Germinal center (tissue), 1 donor: ENCODE data around the gene MTX2.
"Not testable (repeated sequence)": the region's sequence is repeated elsewhere in the genome, so short reads cannot be mapped to it uniquely, and the experiment has no call there.

Source experiments
- DNase-seq: peaks from one replicate; pipeline ENCODE4 v3.0.0; 2012; ENCODE audit warnings: mixed read lengths, low spot score

Gene MTX2

GRCh38 chr2:176291335-176291734 lies 22.1 kb downstream of the MTX2 start:
- no peak for DNase-seq

- no peak for DNase-seq
Measured at GRCh38 chr2:176291809-176292283, 22.6 kb downstream of the MTX2 start.

- DNase-seq: no peak
Measured at GRCh38 chr2:176292608-176293007, 23.4 kb downstream of the MTX2 start.

GRCh38 chr2:176293334-176293733 lies 24.1 kb downstream of the MTX2 start:
- DNase-seq: no peak

- DNase-seq: no peak
Measured at GRCh38 chr2:176297067-176297466, 27.8 kb downstream of the MTX2 start.

GRCh38 chr2:176297737-176298136 lies 28.5 kb downstream of the MTX2 start:
- DNase-seq: no peak

GRCh38 chr2:176306020-176306419 lies 36.8 kb downstream of the MTX2 start:
- not testable (repeated sequence) for DNase-seq

GRCh38 chr2:176317199-176317598 lies 48.0 kb downstream of the MTX2 start:
- no peak for DNase-seq

- DNase-seq: no peak
Measured at GRCh38 chr2:176317623-176318065, 48.4 kb downstream of the MTX2 start.

- no peak for DNase-seq
Measured at GRCh38 chr2:176321916-176322315, 52.7 kb downstream of the MTX2 start.

GRCh38 chr2:176324862-176325261 lies 55.6 kb downstream of the MTX2 start:
- DNase-seq: no peak

- no peak for DNase-seq
Measured at GRCh38 chr2:176325732-176326131, 56.5 kb downstream of the MTX2 start.

- no peak for DNase-seq
Measured at GRCh38 chr2:176328149-176328548, 58.9 kb downstream of the MTX2 start.

GRCh38 chr2:176330612-176331011 lies 61.4 kb downstream of the MTX2 start:
- DNase-seq: no peak

GRCh38 chr2:176331646-176332045 lies 62.4 kb downstream of the MTX2 start:
- DNase-seq: no peak

- no peak for DNase-seq
Measured at GRCh38 chr2:176334729-176335128, 65.5 kb downstream of the MTX2 start.

- DNase-seq: no peak
Measured at GRCh38 chr2:176338395-176338794, 69.2 kb downstream of the MTX2 start.

GRCh38 chr2:176339208-176339607 lies 70.0 kb downstream of the MTX2 start:
- DNase-seq: no peak

GRCh38 chr2:176356251-176356650 lies 87.0 kb downstream of the MTX2 start:
- no peak for DNase-seq

GRCh38 chr2:176364273-176364977 lies 95.2 kb downstream of the MTX2 start:
- no peak for DNase-seq

GRCh38 chr2:176368349-176368748 lies 99.1 kb downstream of the MTX2 start:
- DNase-seq: no peak

GRCh38 chr2:176370467-176371171 lies 101.4 kb downstream of the MTX2 start:
- DNase-seq: no peak

GRCh38 chr2:176373155-176373554 lies 103.9 kb downstream of the MTX2 start:
- DNase-seq: not testable (repeated sequence)
